GM12875 (cell line): ENCODE measurements around the gene KCNJ1.

Experiments
- H3K4me3 ChIP-seq: one replicate; pipeline ENCODE4 v1.5.1; 2011; ENCODE audit warnings: low read depth, low read length, control low read depth
- CTCF ChIP-seq: IDR thresholded peaks from 2 replicates; pipeline ENCODE4 v1.5.1; 2011; ENCODE audit warnings: low read depth, mild to moderate bottlenecking, control low read depth, inconsistent platforms, low read length, moderate library complexity, borderline replicate concordance; ENCODE audit not compliant: insufficient read depth

Gene KCNJ1

GRCh38 chr11:128888034-128888985 is 21.2 kb upstream of the KCNJ1 start:
- no peak for TF ChIP-seq CTCF
- H3K4me3 ChIP-seq = no peak overlapping the region

- 0 out of 2 replicates have a peak, but pooled peaks have one; percentile 4 for TF ChIP-seq CTCF
- no peak overlapping the region for H3K4me3 ChIP-seq
Observed at GRCh38 chr11:128886406-128887124, 19.5 kb upstream of the KCNJ1 start.

- no peak overlapping the region for H3K4me3 ChIP-seq
- TF ChIP-seq CTCF = peak; percentile 49; the same call in 1 of the 2 replicates
Observed at GRCh38 chr11:128884703-128885338, 17.7 kb upstream of the KCNJ1 start.

- TF ChIP-seq CTCF = no peak
- no peak overlapping the region for H3K4me3 ChIP-seq
Observed at GRCh38 chr11:128884054-128884453, 17.0 kb upstream of the KCNJ1 start.

GRCh38 chr11:128882451-128882850 is 15.4 kb upstream of the KCNJ1 start:
- no peak for TF ChIP-seq CTCF
- H3K4me3 ChIP-seq = no peak overlapping the region

- no peak for TF ChIP-seq CTCF
- H3K4me3 ChIP-seq = no peak overlapping the region
Observed at GRCh38 chr11:128881221-128881620, 14.1 kb upstream of the KCNJ1 start.
